GM19351 (cell line): Measurements from ENCODE around the gene HSPA4L.
A peak's percentile ranks its signal among the peaks of the same experiment; 100 is the strongest.

ENCODE experiments used
- ATAC-seq: cut with Tn5 transposase; IDR thresholded peaks from one replicate; pipeline ENCODE4 v1.9.1; 2021; ENCODE audit warnings: mild to moderate bottlenecking, moderate library complexity; ENCODE audit not compliant: unreplicated experiment

Gene HSPA4L

DNA sequence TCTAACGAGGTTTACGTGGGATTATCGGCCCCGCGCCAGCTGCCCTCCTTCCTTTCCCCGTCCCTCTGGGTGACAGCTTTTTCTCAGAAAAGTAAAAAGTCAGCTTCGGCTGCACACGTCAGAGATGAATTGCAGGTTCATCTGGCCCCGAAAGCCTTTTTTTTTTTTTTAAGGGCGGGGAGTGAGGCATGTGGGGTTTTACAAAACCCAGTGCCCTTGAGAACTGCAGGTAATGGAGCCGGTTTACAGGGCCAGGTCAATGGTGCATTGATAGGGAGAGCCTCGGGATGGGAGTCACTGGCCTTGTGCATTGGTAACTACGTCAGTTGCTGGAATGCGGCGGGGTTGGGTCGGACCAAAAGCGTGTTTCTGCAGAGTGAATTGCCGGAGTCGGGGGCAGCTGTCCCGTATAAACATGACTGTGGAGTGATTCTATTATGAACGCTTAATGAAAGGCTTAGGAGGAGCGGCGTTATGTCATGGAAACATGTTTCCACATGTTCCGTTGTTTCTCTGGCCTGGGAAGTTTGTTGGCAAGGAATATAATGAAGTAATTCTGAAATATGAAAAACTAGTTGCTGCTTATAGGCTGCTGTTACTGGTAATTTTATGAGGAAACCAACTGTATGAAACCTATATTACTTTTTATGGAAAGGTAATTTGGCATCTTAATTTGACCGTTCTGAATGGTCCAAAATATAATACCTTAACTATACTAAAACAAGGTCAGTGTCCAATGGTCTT, 1.1 kb downstream of the HSPA4L start:
- ATAC-seq: peak; percentile 11

DNA sequence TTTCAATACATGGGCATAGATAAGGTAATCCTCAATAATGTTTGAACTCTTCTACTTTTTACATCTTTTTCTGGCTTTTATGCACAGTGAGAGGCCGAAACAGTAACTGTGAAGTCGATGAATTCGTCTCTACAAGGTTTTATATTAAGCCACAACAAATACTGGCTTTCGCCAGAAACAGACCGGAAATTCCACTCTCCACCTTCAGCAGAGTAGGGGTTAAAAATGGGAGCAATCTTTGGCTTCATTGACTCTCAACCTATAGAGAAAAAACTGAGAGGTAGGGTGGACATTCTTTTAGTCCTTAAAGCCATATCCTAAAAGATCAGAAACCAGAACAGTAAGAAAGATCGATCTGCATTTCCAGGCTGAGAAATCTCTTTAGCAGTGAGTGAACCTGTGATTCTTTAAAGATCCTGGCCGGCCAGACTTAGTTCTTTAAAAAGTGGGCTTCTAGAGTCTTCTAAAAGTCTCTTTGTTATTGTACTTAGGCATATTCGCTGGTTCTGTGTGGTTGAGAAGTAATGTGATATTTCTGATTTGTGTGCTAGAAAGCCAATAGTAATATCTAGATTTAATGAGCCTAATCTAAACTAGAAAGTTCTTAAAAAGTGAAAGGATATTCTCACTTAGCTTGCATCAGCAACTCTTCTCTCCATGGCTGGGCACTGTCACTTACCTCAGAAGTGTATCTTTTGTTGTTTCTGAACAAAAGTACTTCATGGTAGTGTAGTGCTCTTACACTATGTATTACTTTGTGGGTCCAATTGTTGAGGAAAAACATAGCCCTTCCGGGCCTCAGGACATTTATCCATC, 2.0 kb downstream of the HSPA4L start:
- no peak for ATAC-seq

DNA sequence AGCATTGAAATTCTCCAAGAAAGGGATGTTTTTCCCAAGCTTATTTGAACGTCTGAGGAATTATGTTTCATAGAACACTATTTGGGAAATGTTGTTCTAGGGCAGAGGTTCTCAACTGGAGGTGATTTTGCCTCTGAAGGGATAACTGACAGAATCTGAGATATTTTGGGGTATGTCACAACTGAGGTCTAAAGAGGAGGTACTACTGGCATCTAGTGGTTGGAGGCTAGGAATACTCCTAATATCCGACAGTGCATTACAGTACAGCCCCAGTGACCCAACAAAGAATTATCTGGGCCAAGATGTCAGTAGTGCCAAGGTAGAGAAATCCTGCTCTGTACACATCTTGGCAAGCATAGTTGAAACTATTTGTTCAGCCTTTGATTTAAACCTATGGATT, 6.4 kb downstream of the HSPA4L start:
- no peak for ATAC-seq

DNA sequence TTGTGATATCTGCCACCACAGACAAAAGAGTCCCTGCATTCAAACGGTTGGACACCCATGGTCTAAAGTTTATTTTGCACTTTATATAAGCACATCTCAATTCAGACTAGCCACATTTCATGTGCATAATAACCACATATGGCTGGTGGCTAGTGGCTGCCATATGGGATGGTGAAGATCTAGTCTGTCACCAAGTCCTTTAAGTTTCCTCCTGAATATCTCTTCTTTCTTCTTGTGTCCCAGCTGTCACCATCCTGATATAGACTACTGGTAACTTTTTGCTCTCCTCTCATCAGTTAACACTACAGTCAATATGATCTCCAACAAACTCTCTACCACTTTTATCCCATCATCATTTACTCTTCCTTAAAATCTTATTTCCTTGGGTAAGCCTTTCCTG, 9.3 kb downstream of the HSPA4L start:
- ATAC-seq: no peak

DNA sequence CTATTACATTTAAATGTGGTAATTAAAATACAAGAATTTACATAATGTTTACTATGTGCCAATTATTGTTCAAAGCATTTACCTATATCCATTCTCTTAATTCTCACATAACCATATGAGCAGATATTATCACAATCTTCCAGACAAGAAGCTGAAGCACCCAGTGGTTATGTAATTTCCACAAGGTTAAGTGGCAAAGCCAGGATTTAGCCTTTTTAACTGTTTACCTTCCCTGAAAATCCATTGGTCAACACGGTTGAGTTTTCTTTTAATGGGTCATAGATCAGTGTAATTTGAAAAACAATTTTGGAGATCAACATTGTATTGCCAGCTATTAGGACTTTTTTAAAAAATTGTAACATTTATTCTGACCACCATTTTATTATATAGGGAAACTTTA, 11.4 kb downstream of the HSPA4L start:
- no peak for ATAC-seq

DNA sequence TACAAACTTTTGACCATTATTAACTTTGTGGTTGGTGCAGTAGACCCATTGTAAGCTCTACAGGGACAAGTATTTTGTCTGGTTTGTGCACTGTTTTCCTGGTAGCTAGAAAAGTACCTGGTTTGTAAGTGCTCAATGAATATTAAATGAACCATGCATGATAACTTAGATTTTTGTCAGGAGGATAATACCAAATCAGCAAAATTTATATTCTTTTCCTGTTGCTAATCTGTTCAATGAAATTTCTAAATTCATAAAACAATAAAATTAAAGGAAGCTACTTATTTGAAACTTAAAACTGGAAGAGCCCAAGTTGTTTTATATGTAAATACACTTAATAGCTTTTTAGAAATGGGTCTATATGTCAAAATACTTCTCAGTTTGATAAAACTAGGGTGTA, 17.6 kb downstream of the HSPA4L start:
- no peak for ATAC-seq

DNA sequence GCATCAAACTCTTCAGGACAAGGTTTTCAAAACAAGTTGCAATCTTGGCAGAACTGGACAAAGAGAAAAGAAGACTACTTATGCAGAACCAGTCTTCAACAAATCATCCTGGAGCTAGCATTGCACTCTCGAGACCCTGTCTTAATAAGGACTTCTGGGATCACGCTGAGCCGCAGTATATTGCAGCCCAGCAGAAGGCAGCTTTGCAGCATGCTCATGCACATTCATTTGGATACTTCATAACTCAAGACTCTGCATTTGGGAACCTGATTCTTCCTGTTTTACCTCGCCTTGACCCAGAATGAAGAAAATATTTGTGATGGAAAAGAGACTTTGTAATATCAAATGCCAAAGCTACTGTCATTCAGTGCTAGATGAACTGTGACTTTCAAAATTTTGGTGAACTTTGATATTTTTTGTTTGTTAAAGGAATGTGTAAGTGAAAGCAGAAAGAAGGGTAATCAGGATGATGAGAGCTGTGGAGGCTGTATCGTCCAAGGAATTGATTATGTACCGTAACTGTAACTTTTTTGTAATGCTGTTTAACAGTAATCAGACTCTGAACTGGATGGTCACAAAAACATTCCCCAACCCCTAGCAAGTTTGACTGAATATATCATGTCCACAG, 27.2 kb downstream of the HSPA4L start:
- no peak for ATAC-seq

DNA sequence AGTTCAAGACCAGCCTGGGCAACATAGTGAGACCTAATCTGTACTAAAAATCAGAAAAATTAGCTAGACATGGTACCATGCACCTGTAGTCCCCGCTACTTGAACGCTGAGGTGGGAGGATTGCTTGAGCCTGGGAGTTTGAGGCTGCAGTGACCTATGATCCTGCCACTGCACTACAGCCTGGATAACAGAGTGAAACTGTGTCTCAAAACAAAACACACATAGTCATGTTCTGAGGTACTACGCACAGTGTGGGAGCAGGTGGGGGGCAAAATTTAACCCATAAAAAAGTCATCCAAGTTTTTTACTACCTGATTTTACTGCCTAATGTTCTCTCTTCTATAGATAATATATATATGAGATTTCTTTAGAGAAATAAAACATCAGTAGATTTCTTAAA, 28.4 kb downstream of the HSPA4L start:
- ATAC-seq: no peak

DNA sequence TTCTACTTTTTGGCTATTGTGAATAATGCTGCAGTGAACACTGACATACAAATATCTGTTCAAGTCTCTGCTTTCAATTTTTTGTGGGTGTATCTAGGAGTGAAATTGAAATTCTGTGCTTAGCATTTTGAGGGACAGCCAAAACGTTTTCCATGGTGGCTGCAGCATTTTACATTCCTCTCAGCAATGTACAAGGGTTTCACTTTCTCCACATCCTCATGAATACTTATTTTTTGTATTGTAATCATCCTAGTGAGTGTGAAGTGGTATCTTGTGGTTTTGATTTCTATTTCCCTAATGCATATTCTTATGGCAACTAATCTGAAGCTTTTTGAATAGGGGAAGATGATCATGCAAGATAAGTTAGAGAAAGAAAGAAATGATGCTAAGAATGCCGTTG, 40.3 kb downstream of the HSPA4L start:
- ATAC-seq: no peak

DNA sequence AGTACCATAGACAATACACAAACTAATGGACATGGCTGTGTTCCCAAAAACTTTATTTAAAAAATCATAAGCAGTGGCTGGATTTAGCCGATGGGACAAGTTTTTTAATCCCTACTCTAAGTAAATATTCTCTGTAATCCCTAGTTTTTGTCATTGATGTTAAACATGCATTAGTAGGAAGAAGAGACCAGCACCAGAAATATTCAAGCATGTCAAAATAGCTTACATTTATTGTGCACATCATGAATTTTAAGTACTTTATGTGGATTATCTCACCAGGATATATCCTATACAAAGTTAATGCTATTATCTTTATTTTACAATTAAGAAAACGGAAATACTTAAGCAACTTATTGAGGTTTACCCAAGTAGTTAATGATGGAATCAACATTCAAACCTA, 46.0 kb downstream of the HSPA4L start:
- no peak for ATAC-seq

DNA sequence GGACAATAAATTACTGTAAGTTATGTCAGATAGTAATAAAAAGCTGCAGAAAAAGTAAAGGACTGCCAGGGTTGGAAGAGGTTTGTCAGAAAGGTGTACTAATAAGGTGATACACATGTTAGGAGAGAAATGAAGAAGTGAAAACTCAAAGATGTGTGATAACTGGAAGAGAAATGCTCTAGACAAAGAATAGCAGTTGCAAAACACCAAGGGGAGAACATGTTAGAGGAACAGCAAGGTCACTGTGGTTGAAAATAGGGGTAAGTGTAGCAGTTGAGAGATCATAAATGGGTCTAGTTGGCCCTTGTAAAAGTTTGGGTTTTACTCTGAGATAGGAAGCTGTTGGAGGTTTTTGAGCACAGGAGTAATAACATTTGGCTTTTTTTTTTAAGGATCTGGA, 46.9 kb downstream of the HSPA4L start:
- ATAC-seq: peak; percentile 93

DNA sequence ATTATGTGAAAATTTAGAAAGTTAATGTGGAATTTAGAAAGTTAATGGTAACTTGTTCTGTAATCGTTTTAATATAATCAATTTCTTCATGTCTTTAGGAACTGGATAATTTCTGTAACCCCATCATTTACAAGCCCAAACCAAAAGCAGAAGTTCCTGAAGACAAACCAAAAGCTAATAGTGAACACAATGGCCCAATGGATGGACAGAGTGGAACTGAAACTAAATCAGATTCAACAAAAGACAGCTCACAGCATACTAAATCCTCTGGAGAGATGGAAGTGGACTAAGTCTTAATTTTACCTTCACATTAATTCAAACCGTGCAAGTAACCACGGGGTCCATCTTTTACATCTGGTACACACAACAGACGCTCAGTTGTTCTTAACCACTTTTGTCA, 50.5 kb downstream of the HSPA4L start:
- ATAC-seq: peak; percentile 72

DNA sequence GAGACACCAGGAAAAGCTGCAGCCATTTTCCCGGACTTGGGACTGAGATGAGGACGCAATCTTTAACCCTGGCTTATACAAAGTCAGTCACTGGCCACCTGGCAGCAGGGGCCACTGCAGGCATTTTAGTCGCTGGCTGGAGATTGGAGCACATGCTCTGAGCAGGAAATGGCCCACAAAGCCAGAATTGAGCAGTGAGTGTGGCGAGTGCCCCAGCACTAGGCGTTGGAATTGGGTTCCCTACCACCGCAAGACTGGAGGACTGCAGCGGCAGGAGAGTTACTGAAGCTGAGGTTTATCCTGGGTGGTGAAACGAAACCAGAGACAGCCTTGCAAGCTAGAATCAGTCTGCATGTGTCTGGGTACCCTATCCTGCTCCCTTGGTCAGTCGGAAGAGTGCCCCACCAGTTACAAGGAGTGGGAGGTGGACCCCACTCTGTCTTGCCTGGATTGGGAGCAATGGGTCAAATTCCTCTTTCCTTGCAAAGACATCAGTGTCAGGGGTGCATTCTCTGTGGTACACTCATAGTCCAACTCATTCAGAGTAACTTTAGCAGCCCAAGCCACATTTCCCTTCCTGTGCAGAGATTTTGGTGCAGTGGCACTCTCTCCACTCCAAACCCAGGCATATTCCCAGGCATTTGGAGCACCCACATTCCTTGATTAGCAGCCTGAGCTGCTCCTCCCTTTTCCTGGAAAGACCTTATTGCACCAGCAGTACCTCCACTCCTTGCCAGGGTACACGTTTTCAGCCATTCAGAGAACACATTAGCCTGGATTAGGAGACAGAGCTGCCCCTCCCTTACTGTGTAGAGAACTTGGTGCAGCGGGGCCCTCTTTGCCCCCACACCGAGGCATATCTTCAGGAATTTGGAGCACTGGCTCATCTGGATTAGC, 61.8 kb downstream of the HSPA4L start:
- ATAC-seq: no peak

DNA sequence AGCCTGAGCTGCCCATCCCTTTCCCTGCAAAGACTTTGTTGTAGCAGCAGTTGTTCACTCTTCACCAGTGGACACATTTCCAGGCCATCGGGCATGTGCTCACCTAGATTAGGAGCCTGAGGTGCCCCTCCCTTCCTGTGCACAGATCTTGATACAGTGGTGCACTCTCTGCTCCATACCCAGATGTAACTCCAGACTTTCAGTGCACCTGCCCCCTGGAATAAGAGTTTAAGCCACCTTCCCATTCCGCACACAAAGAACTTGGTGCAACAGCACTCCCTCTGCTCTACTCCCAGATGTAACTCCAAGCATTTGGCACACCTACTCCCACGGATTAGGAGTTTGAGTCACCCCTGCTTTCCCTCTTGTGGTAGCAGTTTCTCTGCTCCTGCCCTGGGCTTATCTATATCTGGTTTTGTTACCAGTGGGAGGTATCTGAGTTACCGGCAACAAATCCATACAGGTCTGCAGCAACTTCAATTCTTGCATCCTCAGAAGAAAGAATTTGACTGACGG, 62.5 kb downstream of the HSPA4L start:
- no peak for ATAC-seq

DNA sequence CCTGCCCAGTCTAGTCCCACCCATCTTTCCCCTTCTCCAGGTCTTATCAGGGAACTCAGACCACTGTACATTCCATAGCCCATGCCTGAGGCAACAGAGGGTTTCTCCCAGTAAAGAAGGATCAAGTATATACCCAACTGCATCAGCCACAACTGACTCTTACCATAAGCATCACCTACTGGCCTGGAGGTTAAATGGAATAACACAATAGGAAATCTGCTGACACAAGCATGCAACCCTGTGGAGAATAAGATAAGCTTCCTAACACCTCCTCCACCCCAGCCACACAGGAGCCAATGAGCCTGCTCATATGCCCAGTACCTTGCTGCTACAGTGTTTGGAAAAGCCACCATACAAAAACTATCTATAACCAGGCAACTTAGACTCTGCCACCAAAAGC, 63.9 kb downstream of the HSPA4L start:
- ATAC-seq: no peak

DNA sequence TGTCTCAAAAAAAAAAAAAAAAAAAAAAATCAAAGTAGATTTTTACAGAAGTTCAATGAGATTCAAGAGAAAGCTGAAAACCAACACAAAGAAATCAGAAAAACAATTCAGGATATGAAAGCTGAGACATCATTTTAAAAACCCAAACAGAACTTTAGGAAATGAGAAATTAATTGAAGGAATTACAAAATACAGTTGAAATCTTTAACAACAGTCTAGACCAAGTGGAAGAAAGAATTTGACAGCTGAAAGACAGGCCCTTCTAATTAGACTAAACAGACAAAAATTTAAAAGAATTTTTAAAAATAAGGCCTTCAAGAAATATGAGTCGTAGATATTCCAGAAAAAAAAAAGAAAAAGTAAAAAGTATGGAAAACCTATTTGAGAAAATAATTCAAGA, 64.6 kb downstream of the HSPA4L start:
- ATAC-seq: no peak

DNA sequence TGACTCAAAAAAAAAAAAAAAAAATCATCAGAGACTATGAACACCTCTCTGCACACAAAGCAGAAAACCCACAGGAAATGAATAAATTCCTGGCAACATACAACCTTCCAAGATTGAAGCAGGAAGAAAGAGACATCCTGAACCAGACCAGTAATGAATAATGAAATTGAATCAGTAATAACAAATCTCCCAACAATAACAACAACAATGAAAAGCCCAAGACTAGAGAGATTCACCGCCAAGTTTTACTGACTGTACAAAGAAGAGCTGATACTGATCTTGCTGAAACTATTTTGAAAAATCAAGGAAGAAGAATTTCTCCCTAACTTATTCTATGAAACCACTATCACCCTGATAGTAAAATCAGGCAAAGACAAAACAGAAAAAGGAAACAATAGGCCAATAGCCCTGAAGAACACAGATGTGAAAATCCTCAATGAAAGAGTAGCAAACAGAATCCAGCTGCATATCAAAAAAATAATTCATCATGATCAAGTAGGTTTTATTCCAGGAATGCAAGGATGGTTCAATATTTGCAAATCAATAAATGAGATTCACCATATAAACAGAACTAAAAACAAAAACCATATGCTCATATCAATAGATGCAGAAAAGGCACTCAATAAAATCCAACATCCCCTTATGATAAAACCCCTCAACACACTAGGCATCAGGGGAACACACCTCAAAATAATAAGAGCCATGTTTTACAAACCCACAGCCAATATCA, 67.5 kb downstream of the HSPA4L start:
- no peak for ATAC-seq

DNA sequence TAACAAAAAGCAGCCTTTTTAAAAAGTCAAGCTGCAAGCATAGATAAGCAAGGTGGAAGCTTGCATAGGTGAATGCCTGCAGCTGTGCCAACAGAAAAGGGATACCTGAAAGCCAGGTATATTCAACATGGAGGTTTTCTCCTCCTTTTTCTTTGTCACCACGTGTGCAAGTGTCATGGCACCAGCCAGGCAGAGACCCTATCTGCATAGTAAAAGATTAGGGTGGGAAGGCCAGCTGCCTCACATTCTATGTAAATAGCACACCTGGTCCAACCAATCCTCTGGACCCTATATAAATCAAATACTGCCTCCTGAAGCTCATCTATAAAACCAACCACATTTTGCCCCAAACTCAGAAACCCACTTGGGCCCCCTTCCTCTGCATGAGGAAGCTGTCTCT, 70.5 kb downstream of the HSPA4L start:
- ATAC-seq: no peak

DNA sequence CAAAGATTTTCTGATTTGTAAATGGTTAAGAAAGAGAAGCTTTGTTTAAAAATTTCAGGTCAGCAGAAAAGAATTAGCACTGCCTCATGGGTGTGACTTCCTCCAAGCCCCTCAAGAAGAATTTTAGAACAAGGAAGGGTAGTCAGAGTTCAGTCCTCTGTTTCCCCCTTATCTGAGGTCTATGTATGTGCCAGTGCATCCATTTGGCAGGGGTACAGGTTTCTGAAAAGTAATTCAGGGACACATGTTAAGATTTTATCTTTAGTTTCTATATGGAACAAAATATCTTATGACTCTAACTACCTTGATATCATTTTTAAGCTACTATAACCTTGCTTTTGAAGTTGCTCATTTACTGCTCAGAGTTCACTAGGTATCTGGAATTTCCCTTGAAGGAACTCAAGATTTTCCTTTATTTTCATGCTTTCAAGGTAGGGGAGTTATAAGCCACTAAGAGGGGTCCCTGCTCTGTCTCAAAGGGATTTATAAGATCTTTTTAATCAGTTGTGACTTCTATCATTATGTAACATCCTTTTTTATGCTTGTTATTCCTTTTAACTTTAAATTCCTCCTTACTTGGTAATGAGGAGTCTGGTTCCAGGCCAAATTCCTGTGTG, 74.2 kb downstream of the HSPA4L start:
- peak; percentile 20 for ATAC-seq
